Retinal pigment epithelial cell (primary cell): ENCODE measurements around the gene SLC35A2.

Experiments
- DNase-seq: peaks from one replicate; pipeline ENCODE4 v3.0.0-alpha.2; 2010; ENCODE audit warnings: low read depth
- H3K4me3 ChIP-seq: 2 replicates; pipeline ENCODE4 v1.5.1; 2011; ENCODE audit warnings: mild to moderate bottlenecking, low read length, control low read depth, moderate library complexity
- CTCF ChIP-seq: conservative IDR thresholded peaks from 2 replicates; pipeline ENCODE4 v1.5.1; 2011; ENCODE audit warnings: low read depth, low read length, control low read depth, inconsistent platforms

The SLC35A2 gene

GRCh38 chrX:48927123-48927522 lies 15.7 kb upstream of the SLC35A2 start:
- H3K4me3 ChIP-seq, result no peak overlapping the region
- DNase-seq, result no peak
- no peak for TF ChIP-seq CTCF

GRCh38 chrX:48924270-48924669 lies 12.8 kb upstream of the SLC35A2 start:
- no peak overlapping the region for H3K4me3 ChIP-seq
- no peak for TF ChIP-seq CTCF
- DNase-seq, result no peak

GRCh38 chrX:48923771-48924170 lies 12.3 kb upstream of the SLC35A2 start:
- no peak overlapping the region for H3K4me3 ChIP-seq
- TF ChIP-seq CTCF, result no peak
- DNase-seq, result no peak

GRCh38 chrX:48920718-48921104 lies 9.3 kb upstream of the SLC35A2 start:
- no peak for DNase-seq
- TF ChIP-seq CTCF, result no peak
- H3K4me3 ChIP-seq, result no peak overlapping the region

- DNase-seq, result no peak
- TF ChIP-seq CTCF, result no peak
- H3K4me3 ChIP-seq, result no peak overlapping the region
These were observed 8.7 kb upstream of the SLC35A2 start for GRCh38 chrX:48919947-48920717.

- DNase-seq, result no peak
- no peak for TF ChIP-seq CTCF
- peak overlapping the region; percentile 39 for H3K4me3 ChIP-seq
These were observed 8.0 kb upstream of the SLC35A2 start for GRCh38 chrX:48919360-48919841.
